Measurements from ENCODE around the gene CPNE4.

CPNE4 gene

GRCh38 chr3:131795390-131796090, 239.3 kb downstream of the CPNE4 start:
- H3K27me3 ChIP-seq (ENCODE audit: control insufficient read depth, insufficient read depth, low read length, poor library complexity, severe bottlenecking) = no peaks in the 10 kb centered on the region
- H3K27ac ChIP-seq (ENCODE audit: insufficient read depth, low read depth, low read length, poor library complexity, severe bottlenecking) = no peak overlapping the region

GRCh38 chr3:131794766-131795388, 239.9 kb downstream of the CPNE4 start:
- H3K27me3 ChIP-seq (ENCODE audit: control insufficient read depth, insufficient read depth, low read length, poor library complexity, severe bottlenecking) = no peaks in the 10 kb centered on the region
- no peak overlapping the region for H3K4me3 ChIP-seq (ENCODE audit: insufficient read depth, low read depth, low read length)
- WGBS, 2 experiments = 41 to 51% methylated on average over 5 of the region's 5 CpGs
- peaks cover 9% of the 10 kb centered on the region for H3K4me1 ChIP-seq (ENCODE audit: control insufficient read depth, insufficient read depth, low read length)
- no peak overlapping the region for H3K27ac ChIP-seq (ENCODE audit: insufficient read depth, low read depth, low read length, poor library complexity, severe bottlenecking)
- H3K9me3 ChIP-seq (ENCODE audit: control insufficient read depth, low read length) = no peaks in the 10 kb centered on the region
- no peaks in the 10 kb centered on the region for H3K36me3 ChIP-seq (ENCODE audit: control insufficient read depth, insufficient read depth, low read length)

More at GRCh38 chr3:131795390-131796090, 239.3 kb downstream of the CPNE4 start:
- H3K9me3 ChIP-seq (ENCODE audit: control insufficient read depth, low read length) = no peaks in the 10 kb centered on the region
- no peak overlapping the region for H3K4me3 ChIP-seq (ENCODE audit: insufficient read depth, low read depth, low read length)
- H3K4me1 ChIP-seq (ENCODE audit: control insufficient read depth, insufficient read depth, low read length) = peaks cover 9% of the 10 kb centered on the region
- 93 to 95% methylated on average over 3 of the region's 3 CpGs for WGBS, 2 experiments
- no peaks in the 10 kb centered on the region for H3K36me3 ChIP-seq (ENCODE audit: control insufficient read depth, insufficient read depth, low read length)

GRCh38 chr3:131793870-131794269, 240.9 kb downstream of the CPNE4 start:
- H3K36me3 ChIP-seq (ENCODE audit: control insufficient read depth, insufficient read depth, low read length) = no peaks in the 10 kb centered on the region
- no peaks in the 10 kb centered on the region for H3K9me3 ChIP-seq (ENCODE audit: control insufficient read depth, low read length)
- H3K27me3 ChIP-seq (ENCODE audit: control insufficient read depth, insufficient read depth, low read length, poor library complexity, severe bottlenecking) = no peaks in the 10 kb centered on the region
- no peak overlapping the region for H3K27ac ChIP-seq (ENCODE audit: insufficient read depth, low read depth, low read length, poor library complexity, severe bottlenecking)
- H3K4me1 ChIP-seq (ENCODE audit: control insufficient read depth, insufficient read depth, low read length) = peaks cover 9% of the 10 kb centered on the region
- no peak overlapping the region for H3K4me3 ChIP-seq (ENCODE audit: insufficient read depth, low read depth, low read length)

GRCh38 chr3:131789188-131789587, 245.6 kb downstream of the CPNE4 start:
- WGBS, 2 experiments = 86 to 100% methylated on average over 1 to 2 of the region's 2 CpGs
- H3K27me3 ChIP-seq (ENCODE audit: control insufficient read depth, insufficient read depth, low read length, poor library complexity, severe bottlenecking) = no peaks in the 10 kb centered on the region
- H3K27ac ChIP-seq (ENCODE audit: insufficient read depth, low read depth, low read length, poor library complexity, severe bottlenecking) = no peak overlapping the region
- no peaks in the 10 kb centered on the region for H3K4me1 ChIP-seq (ENCODE audit: control insufficient read depth, insufficient read depth, low read length)
- H3K9me3 ChIP-seq (ENCODE audit: control insufficient read depth, low read length) = no peaks in the 10 kb centered on the region
- no peaks in the 10 kb centered on the region for H3K36me3 ChIP-seq (ENCODE audit: control insufficient read depth, insufficient read depth, low read length)
- no peak overlapping the region for H3K4me3 ChIP-seq (ENCODE audit: insufficient read depth, low read depth, low read length)

- Histone ChIP-seq H3K9me3 (ENCODE audit: control insufficient read depth, low read length) (no peaks in the 10 kb centered on the region), H3K36me3 (ENCODE audit: control insufficient read depth, insufficient read depth, low read length) (no peaks in the 10 kb centered on the region), H3K4me3 (ENCODE audit: insufficient read depth, low read depth, low read length) (no peak overlapping the region), H3K27me3 (ENCODE audit: control insufficient read depth, insufficient read depth, low read length, poor library complexity, severe bottlenecking) (no peaks in the 10 kb centered on the region), H3K4me1 (ENCODE audit: control insufficient read depth, insufficient read depth, low read length) (no peaks in the 10 kb centered on the region), H3K27ac (ENCODE audit: insufficient read depth, low read depth, low read length, poor library complexity, severe bottlenecking) (no peak overlapping the region)
Measured at GRCh38 chr3:131786386-131786785, 248.4 kb downstream of the CPNE4 start.

- WGBS, 2 experiments = 57 to 83% methylated on average over 1 of the region's 1 CpG
- H3K36me3 ChIP-seq (ENCODE audit: control insufficient read depth, insufficient read depth, low read length) = no peaks in the 10 kb centered on the region
- no peak overlapping the region for H3K4me3 ChIP-seq (ENCODE audit: insufficient read depth, low read depth, low read length)
Measured at GRCh38 chr3:131782751-131783150, 252.1 kb downstream of the CPNE4 start.

GRCh38 chr3:131778526-131778925, 256.3 kb downstream of the CPNE4 start:
- no peaks in the 10 kb centered on the region for H3K9me3 ChIP-seq (ENCODE audit: control insufficient read depth, low read length)
- 95 to 100% methylated on average over 2 of the region's 2 CpGs for WGBS, 2 experiments
- no peaks in the 10 kb centered on the region for H3K36me3 ChIP-seq (ENCODE audit: control insufficient read depth, insufficient read depth, low read length)
- H3K4me3 ChIP-seq (ENCODE audit: insufficient read depth, low read depth, low read length) = no peak overlapping the region
- H3K27ac ChIP-seq (ENCODE audit: insufficient read depth, low read depth, low read length, poor library complexity, severe bottlenecking) = no peak overlapping the region
- no peaks in the 10 kb centered on the region for H3K27me3 ChIP-seq (ENCODE audit: control insufficient read depth, insufficient read depth, low read length, poor library complexity, severe bottlenecking)
- H3K4me1 ChIP-seq (ENCODE audit: control insufficient read depth, insufficient read depth, low read length) = no peaks in the 10 kb centered on the region

More at GRCh38 chr3:131782751-131783150, 252.1 kb downstream of the CPNE4 start:
- Histone ChIP-seq H3K4me1 (ENCODE audit: control insufficient read depth, insufficient read depth, low read length) (no peaks in the 10 kb centered on the region), H3K27me3 (ENCODE audit: control insufficient read depth, insufficient read depth, low read length, poor library complexity, severe bottlenecking) (no peaks in the 10 kb centered on the region), H3K27ac (ENCODE audit: insufficient read depth, low read depth, low read length, poor library complexity, severe bottlenecking) (no peak overlapping the region), H3K9me3 (ENCODE audit: control insufficient read depth, low read length) (no peaks in the 10 kb centered on the region)

GRCh38 chr3:131775650-131776049, 259.2 kb downstream of the CPNE4 start:
- H3K4me3 ChIP-seq (ENCODE audit: insufficient read depth, low read depth, low read length) = no peak overlapping the region
- no peaks in the 10 kb centered on the region for H3K4me1 ChIP-seq (ENCODE audit: control insufficient read depth, insufficient read depth, low read length)
- H3K9me3 ChIP-seq (ENCODE audit: control insufficient read depth, low read length) = no peaks in the 10 kb centered on the region
- H3K27me3 ChIP-seq (ENCODE audit: control insufficient read depth, insufficient read depth, low read length, poor library complexity, severe bottlenecking) = no peaks in the 10 kb centered on the region
- no peak overlapping the region for H3K27ac ChIP-seq (ENCODE audit: insufficient read depth, low read depth, low read length, poor library complexity, severe bottlenecking)
- no peaks in the 10 kb centered on the region for H3K36me3 ChIP-seq (ENCODE audit: control insufficient read depth, insufficient read depth, low read length)

GRCh38 chr3:131772269-131773026, 262.4 kb downstream of the CPNE4 start:
- no peak overlapping the region for H3K4me3 ChIP-seq (ENCODE audit: insufficient read depth, low read depth, low read length)
- 88 to 100% methylated on average over 3 to 4 of the region's 4 CpGs for WGBS, 2 experiments
- no peaks in the 10 kb centered on the region for H3K36me3 ChIP-seq (ENCODE audit: control insufficient read depth, insufficient read depth, low read length)
- no peak overlapping the region for H3K27ac ChIP-seq (ENCODE audit: insufficient read depth, low read depth, low read length, poor library complexity, severe bottlenecking)
- H3K4me1 ChIP-seq (ENCODE audit: control insufficient read depth, insufficient read depth, low read length) = no peaks in the 10 kb centered on the region
- no peaks in the 10 kb centered on the region for H3K27me3 ChIP-seq (ENCODE audit: control insufficient read depth, insufficient read depth, low read length, poor library complexity, severe bottlenecking)
- no peaks in the 10 kb centered on the region for H3K9me3 ChIP-seq (ENCODE audit: control insufficient read depth, low read length)

GRCh38 chr3:131762981-131763564, 271.7 kb downstream of the CPNE4 start:
- Histone ChIP-seq H3K27me3 (ENCODE audit: control insufficient read depth, insufficient read depth, low read length, poor library complexity, severe bottlenecking) (no peaks in the 10 kb centered on the region), H3K36me3 (ENCODE audit: control insufficient read depth, insufficient read depth, low read length) (no peaks in the 10 kb centered on the region), H3K4me1 (ENCODE audit: control insufficient read depth, insufficient read depth, low read length) (no peaks in the 10 kb centered on the region), H3K27ac (ENCODE audit: insufficient read depth, low read depth, low read length, poor library complexity, severe bottlenecking) (no peak overlapping the region), H3K9me3 (ENCODE audit: control insufficient read depth, low read length) (no peaks in the 10 kb centered on the region), H3K4me3 (ENCODE audit: insufficient read depth, low read depth, low read length) (no peak overlapping the region)
- WGBS, 2 experiments = 93 to 100% methylated on average over 2 to 4 of the region's 4 CpGs

Measured in ectodermal cell (in vitro differentiated cells).